RPMI8226 (cell line): ENCODE data around the gene CCDC24.

Experiments used
- DNase-seq: peaks from one replicate; pipeline ENCODE4 v3.0.0-alpha.2; 2015

Gene CCDC24

GRCh38 chr1:43981636-43982035 is 9.8 kb upstream of the CCDC24 start:
- no peak for DNase-seq

GRCh38 chr1:43982241-43982640 is 9.2 kb upstream of the CCDC24 start:
- no peak for DNase-seq

- no peak for DNase-seq
Measured at GRCh38 chr1:43982808-43983207, 8.6 kb upstream of the CCDC24 start.

- DNase-seq = no peak
Measured at GRCh38 chr1:43983253-43983899, 8.0 kb upstream of the CCDC24 start.

- DNase-seq = no peak
Measured at GRCh38 chr1:43984855-43985254, 6.5 kb upstream of the CCDC24 start.

GRCh38 chr1:43985984-43986595 is 5.3 kb upstream of the CCDC24 start:
- no peak for DNase-seq

GRCh38 chr1:43986712-43987111 is 4.7 kb upstream of the CCDC24 start:
- no peak for DNase-seq

GRCh38 chr1:43987159-43987902 is 4.1 kb upstream of the CCDC24 start:
- no peak for DNase-seq

- peak; percentile 18 for DNase-seq
Measured at GRCh38 chr1:43990271-43991199, 864 bp upstream of the CCDC24 start.

- DNase-seq = no peak
Measured at GRCh38 chr1:43991200-43991475, 261 bp upstream of the CCDC24 start.

- peak; percentile 54 for DNase-seq
Measured at GRCh38 chr1:43992232-43992995, 1.0 kb downstream of the CCDC24 start.

- no peak for DNase-seq
Measured at GRCh38 chr1:43993206-43993914, 2.0 kb downstream of the CCDC24 start.

GRCh38 chr1:43994071-43994470 is 2.7 kb downstream of the CCDC24 start:
- DNase-seq = no peak

GRCh38 chr1:43994794-43995790 is 3.7 kb downstream of the CCDC24 start:
- DNase-seq = peak; percentile 69

GRCh38 chr1:43995984-43996732 is 4.8 kb downstream of the CCDC24 start:
- DNase-seq = no peak

GRCh38 chr1:43996733-43997115 is 5.3 kb downstream of the CCDC24 start:
- no peak for DNase-seq

- DNase-seq = peak; percentile 38
Measured at GRCh38 chr1:43997295-43997999, 6.0 kb downstream of the CCDC24 start.

- DNase-seq = no peak
Measured at GRCh38 chr1:43998000-43998378, 6.6 kb downstream of the CCDC24 start.

GRCh38 chr1:43999455-43999854 is 8.1 kb downstream of the CCDC24 start:
- DNase-seq = no peak
